ENCODE data around the gene TAS2R20. TPM values are rescaled to one million over a fixed set of nuclear protein-coding genes. Genes with fewer than 3 reads are reported as not detected.
"Not testable (repeated sequence)": the region's sequence is repeated elsewhere in the genome, so short reads cannot be mapped to it uniquely, and the experiment has no call there.

Gene TAS2R20, protein sequence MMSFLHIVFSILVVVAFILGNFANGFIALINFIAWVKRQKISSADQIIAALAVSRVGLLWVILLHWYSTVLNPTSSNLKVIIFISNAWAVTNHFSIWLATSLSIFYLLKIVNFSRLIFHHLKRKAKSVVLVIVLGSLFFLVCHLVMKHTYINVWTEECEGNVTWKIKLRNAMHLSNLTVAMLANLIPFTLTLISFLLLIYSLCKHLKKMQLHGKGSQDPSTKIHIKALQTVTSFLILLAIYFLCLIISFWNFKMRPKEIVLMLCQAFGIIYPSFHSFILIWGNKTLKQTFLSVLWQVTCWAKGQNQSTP
- total RNA-seq, result 5.2 and 5.5 TPM in 2 replicates

DNA sequence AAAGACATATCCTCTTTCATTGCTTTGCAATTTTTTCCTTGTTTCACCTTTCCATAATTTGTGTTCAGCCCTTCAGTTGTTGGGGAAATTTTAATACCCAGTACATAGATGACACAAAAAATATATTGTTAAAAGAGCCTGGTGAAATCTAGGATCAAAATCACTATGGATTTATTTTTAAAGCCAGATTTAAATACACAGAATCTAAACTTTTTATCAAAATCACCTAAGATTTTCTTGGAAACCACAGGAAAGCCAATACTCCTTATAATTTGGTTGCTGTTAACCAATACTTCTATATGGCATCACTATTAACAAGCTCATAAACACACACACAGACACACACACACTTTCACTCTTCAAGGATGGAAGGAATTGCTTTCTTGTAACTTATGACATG, at the start of gene TAS2R20:
TSS of gene TAS2R20 (minus strand) at position 101 of the 400 bp plus-strand sequence. CDS start 429 bp downstream, outside the sequence.
- TF ChIP-seq CTCF (IDR thresholded peaks at IDR 0.05; ENCODE audit: insufficient read depth, low read depth, low read length), result no peak
- no peak for DNase-seq (ENCODE audit: low read depth)
- no peak within 1 kb of the TSS for H3K4me3 ChIP-seq (ENCODE audit: low read depth, low read length)

GRCh38 chr12:11041366-11041765, 43.3 kb upstream of the TAS2R20 start:
- not testable (repeated sequence) for H3K4me3 ChIP-seq (ENCODE audit: low read depth, low read length); DNase-seq (ENCODE audit: low read depth)

- no peak for DNase-seq (ENCODE audit: low read depth)
- no peak for TF ChIP-seq CTCF (IDR thresholded peaks at IDR 0.05; ENCODE audit: insufficient read depth, low read depth, low read length)
- H3K4me3 ChIP-seq (ENCODE audit: low read depth, low read length), result no peak overlapping the region
Measured at GRCh38 chr12:11040162-11040561, 42.1 kb upstream of the TAS2R20 start.

GRCh38 chr12:11039171-11039570, 41.1 kb upstream of the TAS2R20 start:
- no peak for DNase-seq (ENCODE audit: low read depth)
- no peak overlapping the region for H3K4me3 ChIP-seq (ENCODE audit: low read depth, low read length)
- TF ChIP-seq CTCF (IDR thresholded peaks at IDR 0.05; ENCODE audit: insufficient read depth, low read depth, low read length), result no peak

- not testable (repeated sequence) for DNase-seq (ENCODE audit: low read depth); H3K4me3 ChIP-seq (ENCODE audit: low read depth, low read length)
Measured at GRCh38 chr12:11033959-11034358, 35.9 kb upstream of the TAS2R20 start.

- no peak for TF ChIP-seq CTCF (IDR thresholded peaks at IDR 0.05; ENCODE audit: insufficient read depth, low read depth, low read length)
- no peak within 1 kb of the TSS for H3K4me3 ChIP-seq (ENCODE audit: low read depth, low read length)
- no peak for DNase-seq (ENCODE audit: low read depth)
Measured at GRCh38 chr12:11031307-11031706, 33.2 kb upstream of the TAS2R20 start, which contains the start of gene TAS2R31. Gene TAS2R31, minus strand, starts transcription at chr12:11031407. Its CDS starts 72 bp downstream, at chr12:11031335.

DNA sequence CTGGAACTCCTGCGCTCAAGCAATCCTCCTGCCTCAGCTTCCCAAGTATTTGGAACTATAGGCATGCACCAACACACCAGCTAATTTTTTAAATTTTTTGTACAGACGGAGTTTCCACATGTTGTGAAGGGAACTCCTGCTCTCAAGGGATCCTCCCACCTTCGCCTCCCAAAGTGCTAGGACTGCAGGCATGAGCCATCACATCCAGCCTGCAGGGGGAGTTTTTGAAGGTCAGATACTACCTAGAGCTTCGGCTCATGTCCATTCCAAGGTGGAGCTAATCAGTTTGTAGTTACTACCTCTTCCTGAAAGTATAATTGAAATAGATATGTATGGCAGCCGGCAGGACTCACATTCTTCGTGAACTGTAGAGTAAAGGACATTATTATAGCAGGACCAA, 28.0 kb upstream of the TAS2R20 start:
- peak; percentile 30 for TF ChIP-seq CTCF (IDR thresholded peaks at IDR 0.05; ENCODE audit: insufficient read depth, low read depth, low read length)
- DNase-seq (ENCODE audit: low read depth), result no peak

DNA sequence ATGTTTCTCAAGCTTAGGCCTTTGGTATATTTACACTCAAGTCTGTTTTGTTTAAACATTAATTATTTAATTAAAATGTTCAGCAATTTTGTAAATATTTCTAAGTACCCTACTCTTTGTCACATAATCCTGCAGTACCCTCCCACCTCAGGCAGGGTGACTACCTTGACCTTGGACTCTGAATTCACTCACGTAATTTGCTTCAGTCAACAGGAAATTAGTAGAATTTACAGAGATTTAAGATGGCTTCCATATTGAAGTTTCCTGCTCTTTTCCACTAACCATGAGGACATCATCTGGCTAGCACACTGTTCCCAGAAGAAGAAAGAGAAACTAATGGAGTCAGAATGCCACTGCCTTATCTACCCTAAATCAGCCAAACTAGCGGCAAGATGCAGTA, 25.3 kb upstream of the TAS2R20 start:
- no peak overlapping the region for H3K4me3 ChIP-seq (ENCODE audit: low read depth, low read length)
- TF ChIP-seq CTCF (IDR thresholded peaks at IDR 0.05; ENCODE audit: insufficient read depth, low read depth, low read length), result no peak
- DNase-seq (ENCODE audit: low read depth), result no peak

More for the DNA sequence above, 28.0 kb upstream of the TAS2R20 start:
- no peak overlapping the region for H3K4me3 ChIP-seq (ENCODE audit: low read depth, low read length)
